Measurements from ENCODE around the gene PNMA1.

DNA sequence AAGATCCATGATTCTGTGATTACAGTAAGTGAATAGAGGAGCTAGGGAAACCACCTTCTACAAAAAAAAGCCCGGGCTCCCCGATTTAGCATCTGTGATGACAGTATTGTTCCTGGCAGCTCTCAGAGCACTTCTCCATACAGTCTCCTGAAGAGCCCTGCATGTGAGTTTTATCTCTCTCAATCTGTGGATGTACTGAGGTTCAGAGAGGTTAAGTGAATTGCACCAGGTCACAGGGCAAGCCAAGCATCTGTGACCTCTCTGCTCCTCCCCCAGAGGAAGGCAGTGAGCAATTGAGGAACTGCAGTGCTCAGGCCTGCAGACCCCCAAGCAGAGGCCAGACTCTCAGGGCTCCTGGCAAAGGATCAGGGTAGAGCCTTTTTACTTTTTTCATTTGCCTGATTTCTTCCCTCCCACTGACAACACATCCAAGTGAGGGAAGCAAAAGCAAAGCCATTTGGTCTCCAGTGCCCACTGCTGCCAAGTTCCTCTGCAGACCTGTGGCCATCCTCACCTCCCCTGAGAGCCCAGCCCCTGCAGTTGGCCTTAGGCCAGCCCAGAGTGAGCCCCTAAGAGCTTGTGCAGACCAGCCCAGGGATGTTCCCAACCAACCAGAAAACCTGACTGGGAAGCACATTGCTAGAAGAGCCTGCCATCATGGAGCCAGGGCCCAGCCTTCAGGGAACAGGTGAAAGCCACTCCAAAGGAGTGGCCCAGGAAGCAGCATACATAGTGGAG lies 47.6 kb upstream of the PNMA1 start:
- no peak for TF ChIP-seq ZFX (IDR thresholded peaks at IDR 0.05)
- TF ChIP-seq, protein P1, sequence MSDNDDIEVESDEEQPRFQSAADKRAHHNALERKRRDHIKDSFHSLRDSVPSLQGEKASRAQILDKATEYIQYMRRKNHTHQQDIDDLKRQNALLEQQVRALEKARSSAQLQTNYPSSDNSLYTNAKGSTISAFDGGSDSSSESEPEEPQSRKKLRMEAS (IDR thresholded peaks at IDR 0.05), result no peak
- TF ChIP-seq POLR2A (IDR thresholded peaks at IDR 0.05; ENCODE audit: borderline replicate concordance, extremely low read depth, insufficient read depth, insufficient read length), result no peak
- TF ChIP-seq, protein P2, sequence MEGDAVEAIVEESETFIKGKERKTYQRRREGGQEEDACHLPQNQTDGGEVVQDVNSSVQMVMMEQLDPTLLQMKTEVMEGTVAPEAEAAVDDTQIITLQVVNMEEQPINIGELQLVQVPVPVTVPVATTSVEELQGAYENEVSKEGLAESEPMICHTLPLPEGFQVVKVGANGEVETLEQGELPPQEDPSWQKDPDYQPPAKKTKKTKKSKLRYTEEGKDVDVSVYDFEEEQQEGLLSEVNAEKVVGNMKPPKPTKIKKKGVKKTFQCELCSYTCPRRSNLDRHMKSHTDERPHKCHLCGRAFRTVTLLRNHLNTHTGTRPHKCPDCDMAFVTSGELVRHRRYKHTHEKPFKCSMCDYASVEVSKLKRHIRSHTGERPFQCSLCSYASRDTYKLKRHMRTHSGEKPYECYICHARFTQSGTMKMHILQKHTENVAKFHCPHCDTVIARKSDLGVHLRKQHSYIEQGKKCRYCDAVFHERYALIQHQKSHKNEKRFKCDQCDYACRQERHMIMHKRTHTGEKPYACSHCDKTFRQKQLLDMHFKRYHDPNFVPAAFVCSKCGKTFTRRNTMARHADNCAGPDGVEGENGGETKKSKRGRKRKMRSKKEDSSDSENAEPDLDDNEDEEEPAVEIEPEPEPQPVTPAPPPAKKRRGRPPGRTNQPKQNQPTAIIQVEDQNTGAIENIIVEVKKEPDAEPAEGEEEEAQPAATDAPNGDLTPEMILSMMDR (IDR thresholded peaks at IDR 0.05 in 2 of 3, conservative IDR thresholded peaks at IDR 0.05 in 1 of 3; ENCODE audit: borderline replicate concordance in 1 of 3, insufficient read depth in 1 of 3, low read depth in 2 of 3, low read length in 2 of 3), result no peak
- TF ChIP-seq EZH2 (IDR thresholded peaks at IDR 0.05), result no peak
- no peak for TF ChIP-seq RAD21 (IDR thresholded peaks at IDR 0.05; ENCODE audit: low read depth)
- TF ChIP-seq SP1 (IDR thresholded peaks at IDR 0.05; ENCODE audit: low read depth), result no peak
- TF ChIP-seq ELF1 (IDR thresholded peaks at IDR 0.05; ENCODE audit: borderline replicate concordance, low read depth), result no peak

Measured in HCT116 (cell line).